Measurements from ENCODE around the gene HPDL. TPM values are rescaled to one million over a fixed set of nuclear protein-coding genes. Genes with fewer than 3 reads are reported as not detected.

The HPDL gene
- total RNA-seq, 1 experiment from 2014 or later: 7.1 TPM

DNA sequence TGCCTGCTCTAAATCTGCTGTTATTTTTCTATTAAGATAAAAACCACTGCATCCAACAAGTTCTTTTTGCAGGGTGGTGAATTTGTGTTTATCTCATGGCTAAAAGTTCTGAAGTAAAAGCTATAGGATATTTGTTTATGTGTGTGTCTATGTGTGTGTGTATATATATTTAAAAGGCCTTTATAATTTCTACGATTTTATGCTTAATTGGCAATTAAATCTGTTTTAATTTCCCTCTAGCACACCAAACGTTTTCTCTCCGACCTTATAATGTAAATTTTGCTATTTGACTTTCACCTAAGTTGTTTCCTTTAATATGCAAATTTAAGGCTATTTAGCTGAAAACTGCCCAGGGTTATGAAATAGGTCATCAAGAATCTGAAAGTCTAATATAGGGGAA is 19.8 kb upstream of the HPDL start:
- Histone ChIP-seq H3K36me3 (no peaks in the 10 kb centered on the region), H3K4me3 (no peak overlapping the region), H3K9me3 (no peaks in the 10 kb centered on the region), H3K27me3 (no peaks in the 10 kb centered on the region)
- DNase-seq: no peak

DNA sequence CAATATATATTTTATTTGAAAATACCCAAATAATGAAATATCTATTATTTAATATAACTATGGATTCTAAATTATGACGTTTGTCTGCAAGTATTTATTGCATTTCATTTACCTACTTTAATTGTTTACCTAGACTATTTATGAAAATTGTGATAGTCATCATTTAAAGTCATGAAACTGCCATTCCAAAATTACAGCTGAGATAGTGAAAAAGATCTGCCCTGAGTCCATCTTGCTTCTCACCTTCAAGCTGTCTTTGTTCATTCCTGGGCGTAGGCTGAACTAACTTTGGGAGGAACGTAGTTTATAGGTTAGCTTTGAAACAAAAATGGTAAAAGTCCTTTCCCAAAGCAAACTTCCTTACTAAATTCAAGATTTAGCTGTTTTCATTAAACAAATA is 12.4 kb upstream of the HPDL start:
- 0 out of 2 replicates have a peak, but pooled peaks cover 2% of the 10 kb centered on the region for H3K9me3 ChIP-seq
- H3K4me3 ChIP-seq: no peak overlapping the region
- H3K36me3 ChIP-seq: no peaks in the 10 kb centered on the region
- H3K27me3 ChIP-seq: no peaks in the 10 kb centered on the region
- DNase-seq: no peak

DNA sequence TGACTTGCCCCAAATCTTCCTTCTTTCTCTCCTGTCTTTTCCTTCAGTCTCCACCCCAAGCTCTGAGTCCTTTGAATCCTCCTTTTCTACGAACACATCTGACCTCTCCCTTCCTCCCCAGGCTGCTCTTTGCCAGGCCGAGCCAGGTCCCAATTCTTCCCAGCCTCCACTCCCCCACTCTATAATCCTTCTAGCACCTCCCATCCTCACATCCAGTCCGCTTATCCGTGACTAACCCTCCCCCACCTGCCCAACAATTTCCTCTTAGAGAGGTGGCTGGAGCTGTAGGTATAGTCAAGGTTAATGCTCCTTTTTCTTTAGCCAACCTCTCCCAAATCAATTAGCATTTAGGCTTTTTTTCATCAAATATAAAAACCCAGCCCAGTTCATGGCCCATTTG is 9.5 kb upstream of the HPDL start:
- no peaks in the 10 kb centered on the region for H3K27me3 ChIP-seq
- H3K4me3 ChIP-seq: no peak overlapping the region
- DNase-seq: no peak
- H3K36me3 ChIP-seq: no peaks in the 10 kb centered on the region
- 0 out of 2 replicates have a peak, but pooled peaks cover 2% of the 10 kb centered on the region for H3K9me3 ChIP-seq

DNA sequence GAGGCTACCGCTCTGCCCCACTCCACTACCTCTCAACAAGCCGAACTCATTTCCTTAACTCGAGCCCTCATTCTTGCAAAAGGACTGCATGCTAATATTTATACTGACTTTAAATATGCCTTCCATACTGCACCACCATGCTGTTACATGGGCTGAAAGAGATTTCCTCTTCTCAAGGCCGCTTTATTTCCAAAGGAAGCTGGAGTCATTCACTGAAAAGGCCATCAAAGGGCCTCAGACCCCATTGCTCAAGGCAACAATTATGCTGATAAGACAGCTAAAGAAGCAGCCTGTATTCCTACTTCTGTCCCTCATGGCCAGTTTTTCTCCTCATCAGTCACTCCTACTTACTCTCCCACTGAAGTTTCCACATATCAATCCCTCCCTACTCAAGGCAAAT is 6.9 kb upstream of the HPDL start:
- no peak for DNase-seq
- Histone ChIP-seq H3K27me3 (no peaks in the 10 kb centered on the region), H3K9me3 (0 out of 2 replicates have a peak, but pooled peaks cover 2% of the 10 kb centered on the region), H3K4me3 (no peak overlapping the region), H3K36me3 (no peaks in the 10 kb centered on the region)

DNA sequence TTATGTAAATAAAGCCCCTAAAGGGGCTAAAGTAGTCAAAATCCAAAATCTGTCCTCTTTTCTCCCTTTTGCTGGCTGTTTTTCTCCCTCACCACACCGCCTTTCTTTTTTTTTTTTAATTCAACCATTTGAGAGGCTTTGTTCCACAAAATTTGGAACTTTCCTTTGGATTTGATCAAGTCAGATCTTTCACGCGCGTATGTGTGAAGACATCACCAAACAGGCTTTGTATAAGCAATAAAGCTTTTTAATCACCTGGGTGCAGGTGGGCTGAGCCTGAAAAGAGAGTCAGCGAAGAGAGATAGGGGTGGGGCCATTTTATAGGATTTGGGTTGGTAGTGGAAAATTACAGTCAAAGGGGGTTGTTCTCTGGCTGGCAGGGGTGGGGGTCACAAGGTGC is 5.3 kb upstream of the HPDL start:
- Histone ChIP-seq H3K4me3 (no peak overlapping the region), H3K9me3 (no peaks in the 10 kb centered on the region), H3K27me3 (no peaks in the 10 kb centered on the region), H3K36me3 (no peaks in the 10 kb centered on the region)
- DNase-seq: no peak

DNA sequence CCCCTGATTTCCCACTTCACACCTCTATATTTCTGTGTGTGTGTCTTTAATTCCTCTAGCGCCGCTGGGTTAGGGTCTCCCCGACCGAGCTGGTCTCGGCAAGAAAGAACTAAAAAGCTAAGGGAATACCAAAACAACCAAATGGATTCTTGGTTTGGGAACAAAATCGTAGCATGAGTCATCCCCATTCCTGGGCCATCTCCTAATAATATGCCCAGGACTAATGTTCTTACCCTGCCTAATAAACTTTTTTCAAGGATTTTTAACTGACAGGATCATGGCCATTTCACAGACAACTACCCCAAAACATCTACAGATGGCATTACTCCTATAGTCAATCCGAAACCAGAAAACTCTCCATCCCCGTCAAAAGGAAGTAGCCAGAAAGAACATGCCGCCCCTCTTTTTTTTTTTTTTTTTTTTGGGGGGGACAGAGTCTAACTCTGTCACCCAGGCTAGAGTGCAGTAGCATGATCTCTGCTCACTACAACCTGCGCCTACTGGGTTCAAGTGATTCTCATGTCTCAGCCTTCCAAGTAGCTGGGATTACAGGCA is 4.1 kb upstream of the HPDL start:
- Histone ChIP-seq H3K4me3 (no peak overlapping the region), H3K36me3 (no peaks in the 10 kb centered on the region), H3K27me3 (no peaks in the 10 kb centered on the region), H3K9me3 (no peaks in the 10 kb centered on the region)
- no peak for DNase-seq

DNA sequence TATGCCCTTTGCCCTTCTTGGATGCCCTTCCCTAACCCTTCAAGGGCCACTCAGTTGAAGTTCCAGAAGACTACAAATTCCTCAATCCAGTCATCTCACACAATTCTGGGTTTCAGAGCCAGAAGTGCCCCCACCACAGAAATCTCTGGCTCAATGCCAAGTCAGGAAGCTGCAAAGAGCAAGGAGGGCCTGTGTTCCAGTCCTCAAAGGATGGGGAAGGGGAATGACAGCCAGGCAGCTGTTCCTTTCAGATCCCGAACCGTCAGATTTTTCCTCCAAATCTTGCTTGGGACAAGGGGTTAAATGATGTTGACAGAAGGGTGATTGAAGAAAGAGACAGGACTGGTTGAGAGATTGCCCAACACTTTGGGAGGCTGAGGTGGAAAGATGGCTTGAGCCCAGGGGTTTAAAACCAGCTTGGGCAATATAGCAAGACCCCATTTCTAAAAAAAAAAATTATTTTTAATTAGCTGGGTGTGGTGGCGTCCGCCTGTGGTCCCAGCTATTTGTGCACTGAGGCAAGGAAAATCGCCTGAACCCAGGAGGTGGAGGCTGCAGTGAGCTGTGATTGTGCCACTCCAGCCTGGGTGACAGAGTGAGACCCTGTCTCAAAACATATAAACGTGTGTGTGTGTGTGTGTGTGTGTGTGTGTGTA is 716 bp upstream of the HPDL start:
- Histone ChIP-seq H3K36me3 (no peaks in the 10 kb centered on the region), H3K9me3 (no peaks in the 10 kb centered on the region), H3K4me3 (peak overlapping the region; percentile 40), H3K27me3 (no peaks in the 10 kb centered on the region)
- DNase-seq: no peak

DNA sequence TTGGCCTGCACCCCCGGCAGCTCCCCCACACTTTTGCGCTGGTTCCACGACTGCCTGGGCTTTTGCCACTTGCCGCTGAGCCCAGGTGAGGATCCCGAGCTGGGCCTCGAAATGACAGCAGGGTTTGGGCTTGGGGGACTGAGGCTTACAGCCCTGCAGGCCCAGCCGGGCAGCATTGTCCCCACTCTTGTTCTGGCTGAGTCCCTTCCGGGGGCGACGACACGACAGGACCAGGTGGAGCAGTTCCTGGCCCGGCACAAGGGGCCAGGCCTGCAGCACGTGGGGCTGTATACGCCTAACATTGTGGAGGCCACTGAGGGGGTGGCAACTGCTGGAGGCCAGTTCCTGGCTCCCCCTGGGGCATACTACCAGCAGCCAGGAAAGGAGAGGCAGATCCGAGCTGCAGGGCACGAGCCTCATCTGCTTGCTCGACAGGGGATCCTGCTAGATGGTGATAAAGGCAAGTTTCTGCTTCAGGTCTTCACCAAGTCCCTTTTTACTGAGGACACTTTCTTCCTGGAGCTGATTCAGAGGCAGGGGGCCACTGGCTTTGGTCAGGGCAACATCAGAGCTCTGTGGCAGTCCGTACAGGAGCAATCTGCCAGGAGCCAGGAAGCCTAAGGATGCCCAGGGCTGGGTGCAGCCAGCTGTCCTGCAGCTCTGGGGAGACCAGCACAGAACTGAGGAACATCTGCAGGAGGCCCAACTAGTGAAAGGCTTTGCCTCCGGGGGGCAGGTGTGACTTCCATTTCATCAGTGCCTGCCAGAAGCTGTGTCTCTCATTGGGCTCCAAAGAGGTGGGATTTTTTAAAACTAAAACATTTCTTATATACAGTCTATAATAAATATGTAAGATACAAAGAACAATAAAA is 1.2 kb downstream of the HPDL start:
- peak overlapping the region; percentile 40 for H3K4me3 ChIP-seq
- DNase-seq: no peak
- no peaks in the 10 kb centered on the region for H3K27me3 ChIP-seq
- H3K9me3 ChIP-seq: no peaks in the 10 kb centered on the region
- no peaks in the 10 kb centered on the region for H3K36me3 ChIP-seq

DNA sequence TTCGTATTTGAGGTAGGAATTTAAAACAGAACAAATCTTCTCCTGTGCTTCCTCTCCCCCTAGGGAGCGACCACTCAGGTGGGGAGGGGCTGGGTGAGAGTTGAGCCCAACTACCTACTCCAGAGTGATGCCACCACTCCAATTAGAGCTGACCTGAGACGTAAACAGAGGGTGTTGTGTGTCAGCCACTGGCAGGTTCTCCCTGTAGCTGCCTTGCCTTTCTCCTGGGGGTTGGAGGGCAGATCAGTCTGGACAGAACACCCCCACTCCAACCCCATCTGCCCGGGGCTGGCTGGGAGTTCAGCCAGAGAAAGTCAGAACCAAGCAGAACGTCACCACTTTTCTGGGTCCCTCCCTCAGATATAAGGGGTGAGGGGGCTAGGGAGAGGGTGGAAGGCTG is 2.0 kb downstream of the HPDL start:
- no peak for DNase-seq
- no peaks in the 10 kb centered on the region for H3K27me3 ChIP-seq
- H3K4me3 ChIP-seq: no peak overlapping the region
- H3K9me3 ChIP-seq: no peaks in the 10 kb centered on the region
- H3K36me3 ChIP-seq: no peaks in the 10 kb centered on the region

DNA sequence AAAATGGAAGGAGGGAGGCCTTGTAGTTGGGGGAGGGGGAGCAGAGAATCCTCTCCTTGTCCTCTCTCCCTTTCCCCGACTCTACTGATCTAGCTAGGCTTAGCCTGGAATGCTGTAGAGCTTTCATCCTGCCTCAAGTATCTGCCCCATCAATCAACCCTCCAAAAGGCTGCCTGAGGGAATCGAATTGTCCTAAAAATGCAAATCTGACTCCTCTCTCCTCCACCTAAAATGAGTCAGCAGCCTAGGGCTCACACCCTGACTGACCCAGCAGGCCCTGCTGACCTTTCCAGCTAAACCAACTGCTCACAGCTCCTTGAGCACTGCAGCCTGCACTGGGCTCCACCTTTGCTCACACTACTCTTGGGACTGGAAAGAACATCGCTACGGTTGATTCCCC is 2.8 kb downstream of the HPDL start:
- Histone ChIP-seq H3K36me3 (no peaks in the 10 kb centered on the region), H3K9me3 (no peaks in the 10 kb centered on the region), H3K27me3 (no peaks in the 10 kb centered on the region), H3K4me3 (no peak overlapping the region)
- DNase-seq: peak; percentile 38

DNA sequence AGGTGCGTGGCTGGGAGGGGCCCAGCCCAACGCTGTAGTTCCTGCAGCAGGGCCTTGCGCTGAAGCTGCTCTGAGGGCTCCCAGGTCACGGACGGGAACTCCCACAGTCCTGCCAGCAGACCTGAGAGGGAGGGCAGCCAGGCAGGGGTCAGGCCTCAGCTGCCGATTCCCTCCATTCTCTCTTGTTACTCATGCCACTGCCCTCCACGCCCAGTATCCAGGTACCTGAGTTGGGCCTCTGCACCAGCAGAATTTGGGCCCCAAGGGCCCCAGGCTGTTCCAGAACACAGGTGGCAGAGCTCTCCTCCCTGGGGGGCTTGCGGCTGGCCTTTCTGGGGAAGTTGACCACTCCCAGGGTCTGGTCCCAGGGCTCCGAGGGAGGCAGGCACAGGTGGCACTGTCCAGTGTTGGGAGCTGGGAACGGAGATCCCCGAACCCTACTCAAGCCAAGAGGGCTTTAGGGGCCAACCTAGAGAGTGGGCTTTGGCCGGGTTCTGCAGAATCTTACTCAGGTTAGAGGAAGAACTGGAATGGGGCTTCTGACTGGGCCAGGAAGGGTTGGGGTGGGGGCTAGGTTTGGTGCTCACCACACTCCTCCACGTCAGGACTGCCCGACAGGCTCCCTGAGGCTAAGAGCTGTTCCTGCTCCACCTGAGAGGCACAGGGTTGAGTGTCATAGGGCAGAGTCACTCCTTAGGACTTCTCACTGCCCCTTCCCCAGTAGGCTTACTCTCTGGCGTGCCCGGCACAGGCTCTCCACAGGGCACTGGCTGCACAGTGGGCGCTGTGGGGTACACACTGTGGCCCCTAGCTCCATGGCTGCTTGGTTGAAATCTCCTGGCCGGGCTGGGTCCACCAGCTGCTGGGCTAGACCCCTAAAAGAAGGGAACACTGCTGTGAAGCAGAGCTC is 5.0 kb downstream of the HPDL start:
- Histone ChIP-seq H3K9me3 (no peaks in the 10 kb centered on the region), H3K36me3 (no peaks in the 10 kb centered on the region), H3K4me3 (no peak overlapping the region), H3K27me3 (no peaks in the 10 kb centered on the region)
- DNase-seq: no peak

DNA sequence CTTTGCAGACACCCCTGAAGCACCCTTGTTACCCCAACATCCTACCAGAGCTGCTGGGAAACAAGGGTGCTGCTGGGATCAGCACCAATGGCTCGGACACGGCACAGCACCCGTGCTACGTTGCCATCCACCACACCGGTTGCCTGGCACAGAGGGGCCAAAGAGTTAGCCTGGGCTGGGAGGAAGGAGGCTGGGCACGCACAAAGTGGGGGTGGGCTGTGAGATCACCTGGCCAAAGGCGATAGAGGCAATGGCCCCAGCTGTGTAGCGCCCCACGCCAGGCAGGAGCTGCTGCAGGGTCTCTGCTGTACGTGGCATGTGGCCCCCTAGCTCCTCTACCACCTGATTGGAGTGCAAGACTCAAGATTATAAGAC is 5.6 kb downstream of the HPDL start:
- no peaks in the 10 kb centered on the region for H3K9me3 ChIP-seq
- H3K36me3 ChIP-seq: no peaks in the 10 kb centered on the region
- no peaks in the 10 kb centered on the region for H3K27me3 ChIP-seq
- no peak overlapping the region for H3K4me3 ChIP-seq
- no peak for DNase-seq

DNA sequence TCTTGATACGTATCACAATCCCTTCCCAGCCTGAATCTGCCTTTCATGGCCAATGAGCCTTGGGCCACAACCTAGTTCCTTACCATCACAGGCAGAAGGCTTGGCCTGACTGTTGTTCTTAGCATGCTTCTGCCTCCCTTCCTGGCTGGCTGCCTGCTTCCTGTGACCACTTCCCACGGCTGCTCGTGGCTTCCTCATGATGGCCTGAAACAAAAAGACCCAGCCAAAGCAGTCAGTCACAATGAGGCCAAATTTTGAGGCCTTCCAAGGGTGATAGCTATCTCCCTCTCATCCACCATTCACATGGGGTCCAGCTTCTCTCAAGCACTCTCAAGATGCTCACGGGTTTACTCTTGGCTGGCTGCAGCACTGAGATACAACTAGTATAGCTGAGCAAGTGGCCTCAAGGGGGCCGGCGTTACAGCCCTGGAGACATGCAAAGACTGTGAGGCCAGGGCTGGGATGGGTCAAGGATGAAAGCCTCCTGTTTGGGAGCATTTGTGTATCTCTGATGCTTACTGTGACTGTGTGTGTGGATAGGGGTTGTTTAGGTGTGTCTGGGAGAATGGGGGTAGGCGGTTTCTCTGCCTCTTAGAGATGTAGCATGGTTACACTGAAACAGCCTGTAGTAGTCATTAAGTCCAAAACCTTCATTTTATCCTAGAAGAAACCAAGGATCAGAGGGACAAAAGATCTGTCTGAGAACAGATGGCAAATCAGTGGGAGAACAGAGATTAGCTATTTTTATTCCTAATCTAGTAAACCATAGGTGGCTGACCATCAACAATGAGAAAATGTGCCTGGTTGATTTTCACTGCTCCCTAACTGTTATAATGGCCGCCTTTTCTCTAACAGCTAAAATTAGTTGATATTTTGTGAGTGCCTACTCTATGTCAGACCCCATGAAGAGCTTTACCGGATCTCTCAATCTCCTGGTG is 7.9 kb downstream of the HPDL start:
- H3K9me3 ChIP-seq: no peaks in the 10 kb centered on the region
- H3K36me3 ChIP-seq: no peaks in the 10 kb centered on the region; the same call in 1 of the 2 replicates
- H3K4me3 ChIP-seq: no peak overlapping the region
- no peaks in the 10 kb centered on the region for H3K27me3 ChIP-seq
- DNase-seq: no peak

DNA sequence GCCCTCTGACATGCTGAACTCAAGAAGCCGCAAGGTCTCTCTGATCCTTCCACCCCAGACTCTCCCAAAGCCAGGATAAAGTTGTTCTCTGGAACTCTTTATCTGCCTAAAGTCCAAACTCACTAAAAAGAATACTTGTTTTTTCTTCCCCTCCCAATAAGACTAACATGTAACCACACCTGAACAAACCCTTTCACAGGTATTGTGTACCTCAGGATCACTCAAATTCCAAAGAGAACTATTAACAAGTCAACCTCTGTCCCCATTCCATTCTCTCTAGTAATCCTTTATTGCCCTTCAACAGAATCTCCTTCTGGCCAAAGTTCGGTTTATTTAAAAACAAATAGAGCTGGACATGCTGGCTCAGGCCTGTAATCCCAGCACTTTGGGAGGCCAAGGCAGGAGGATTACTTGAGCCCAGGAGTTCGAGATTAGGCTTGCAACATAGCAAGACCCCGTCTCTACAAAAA is 9.2 kb downstream of the HPDL start:
- Histone ChIP-seq H3K36me3 (peaks cover 5% of the 10 kb centered on the region), H3K27me3 (no peaks in the 10 kb centered on the region), H3K9me3 (no peaks in the 10 kb centered on the region), H3K4me3 (no peak overlapping the region)
- DNase-seq: no peak

DNA sequence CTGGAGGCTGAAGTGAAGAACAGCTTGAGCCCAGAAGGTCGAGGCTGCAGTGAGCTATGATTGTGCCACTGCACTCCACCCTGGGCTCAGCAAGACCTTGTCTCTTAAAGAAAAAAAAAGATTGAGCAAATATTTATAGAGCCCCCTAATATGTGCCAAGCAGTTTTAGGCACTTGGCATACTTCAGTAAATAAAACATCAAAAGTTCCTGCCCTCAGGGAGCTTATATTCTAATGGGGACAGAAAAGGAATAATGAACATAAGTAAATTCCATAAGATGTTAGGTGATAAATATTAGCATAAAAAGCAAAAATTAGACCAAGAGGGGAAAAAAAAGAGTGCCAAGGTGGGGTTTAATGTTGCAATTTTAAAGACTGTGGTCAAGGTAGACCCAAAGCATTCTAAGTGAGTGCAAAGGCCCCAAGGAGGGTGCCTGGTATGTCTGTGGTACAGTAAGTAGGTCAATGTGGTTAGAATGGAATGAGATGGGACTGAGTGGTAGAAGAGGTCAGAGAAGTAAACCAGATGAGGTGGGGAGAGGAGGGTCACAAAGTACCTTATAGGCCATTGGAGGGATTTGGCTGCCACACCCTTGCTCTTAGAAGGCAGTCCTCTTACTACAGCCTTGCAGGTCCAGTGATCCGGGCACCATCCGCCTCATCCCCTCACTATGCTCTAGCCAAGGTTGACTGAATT is 11.1 kb downstream of the HPDL start:
- Histone ChIP-seq H3K27me3 (no peaks in the 10 kb centered on the region), H3K4me3 (no peak overlapping the region), H3K36me3 (peaks cover 22% of the 10 kb centered on the region), H3K9me3 (no peaks in the 10 kb centered on the region)
- DNase-seq: no peak

Data from MG63 (cell line).